Activated CD4-positive, alpha-beta T cell treated with anti-CD3 and anti-CD28 coated beads for 36 hours (primary cell): ENCODE data around the gene MT1A. TPM values are rescaled to one million over a fixed set of nuclear protein-coding genes. Genes with fewer than 3 reads are reported as not detected.
"Not testable (repeated sequence)": the region's sequence is repeated elsewhere in the genome, so short reads cannot be mapped to it uniquely, and the experiment has no call there.

Source experiments
- ATAC-seq: fragments of 200-7000 bp; cut with Tn5 transposase; one replicate; pipeline ENCODE4 v1.10.0; 2021; ENCODE audit warnings: mild to moderate bottlenecking, moderate library complexity
- CTCF ChIA-PET: fragments of 350-600 bp; sonication (Branson Sonifier 250); formaldehyde crosslinking; loops from one replicate; lab custom pipeline; 2021; ENCODE audit warnings: antibody characterized with exemption; lab: Charles Lee
- POLR2A ChIA-PET: fragments of 350-600 bp; sonication (Branson Sonifier 250); formaldehyde crosslinking; loops from one replicate; lab custom pipeline; 2021; ENCODE audit warnings: antibody characterized with exemption, inconsistent platforms; lab: Charles Lee
- DNase-seq: peaks from one replicate; pipeline ENCODE4 v3.0.0-alpha.2; 2020
- H3K27ac Mint-ChIP-seq: one replicate; pipeline ENCODE4 v1.8.0; 2021; ENCODE audit warnings: mixed read lengths
- H3K27me3 Mint-ChIP-seq: one replicate; pipeline ENCODE4 v1.8.0; 2021; ENCODE audit warnings: mixed read lengths
- H3K36me3 Mint-ChIP-seq: one replicate; pipeline ENCODE4 v1.8.0; 2021; ENCODE audit warnings: low read depth, mixed read lengths
- H3K4me1 Mint-ChIP-seq: one replicate; pipeline ENCODE4 v1.8.0; 2021; ENCODE audit warnings: mixed read lengths
- H3K4me3 Mint-ChIP-seq: one replicate; pipeline ENCODE4 v1.8.0; 2021; ENCODE audit warnings: mild to moderate bottlenecking, moderate library complexity, mixed read lengths
- H3K9me3 Mint-ChIP-seq: one replicate; pipeline ENCODE4 v1.8.0; 2021; ENCODE audit warnings: low read depth, mixed read lengths
- intact Hi-C, 2 experiments: fragments of 100-400 bp; cut with DNase I in 1 of 2; cut with micrococcal nuclease in 1 of 2; formaldehyde crosslinking; loops; one replicate each; pipeline versions ENCODE4 v1.14.2 to v1.15.1; 2022 to 2024; cut with DNase I, micrococcal nuclease
- total RNA-seq, 2 experiments: library from RNA; stranded (reverse); gene quantifications; one replicate each; pipeline ENCODE4 v1.2.3, GENCODE V29; 2021

MT1A gene
- total RNA-seq, 2 experiments from 2014 or later = 0.74 to 1.1 TPM

DNA sequence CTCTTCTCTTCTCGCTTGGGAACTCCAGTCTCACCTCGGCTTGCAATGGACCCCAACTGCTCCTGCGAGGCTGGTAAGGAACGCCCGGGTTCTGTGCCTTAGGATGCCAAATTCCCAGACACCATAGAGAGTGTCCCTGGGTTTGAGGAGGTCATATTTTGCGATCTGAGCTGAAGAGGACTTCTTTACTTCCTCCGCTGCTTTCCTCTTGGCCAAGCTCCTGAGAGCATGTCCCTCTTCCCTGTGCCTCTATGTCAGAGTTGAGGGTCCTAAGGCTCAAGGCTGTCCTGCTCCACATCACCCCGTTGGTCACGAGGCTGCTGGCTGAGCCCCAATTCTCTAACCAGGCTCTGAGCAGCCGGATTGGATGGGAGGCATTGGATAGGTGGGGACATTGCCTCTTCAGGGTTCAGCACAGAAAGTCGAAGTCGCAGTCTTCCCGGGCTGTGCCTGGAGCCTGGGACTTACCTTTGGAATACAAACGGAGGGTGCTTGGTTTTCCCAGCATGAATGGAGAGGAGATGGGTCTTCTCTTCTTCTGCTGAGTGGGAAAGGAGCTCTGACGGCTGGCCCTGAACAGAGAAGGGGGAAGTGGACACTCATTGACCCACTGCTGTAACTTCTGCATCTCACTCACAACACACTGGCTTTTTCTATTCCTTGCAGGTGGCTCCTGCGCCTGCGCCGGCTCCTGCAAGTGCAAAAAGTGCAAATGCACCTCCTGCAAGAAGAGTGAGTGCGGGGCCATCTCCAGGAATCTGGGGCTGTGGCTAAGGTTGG, 31.6 kb downstream of the MT1A start:
- no peaks in the 10 kb centered on the region for H3K9me3 Mint-ChIP-seq
- H3K4me1 Mint-ChIP-seq = peaks cover 18% of the 10 kb centered on the region
- intact Hi-C loops = loop anchor here (2.0 kb wide), 2 partner anchors 13 to 45 kb away; partner anchors contain the start of genes MT1E (in 1 of the 2) and MT1X (in 1 of the 2)
- POLR2A ChIA-PET = interaction anchor here (0.6 to 1.0 kb wide), 3 partner anchors 12 to 746 kb away, joined by 4 to 5 read pairs (median 4); partner anchors contain the start of genes MT1X and MT2A
- DNase-seq (no peak), ATAC-seq (no peak)
- H3K36me3 Mint-ChIP-seq = no peaks in the 10 kb centered on the region
- CTCF ChIA-PET = interaction anchor here (1.2 kb wide), 1 partner anchor 32 kb away, joined by 3 read pairs; no protein-coding TSS in a partner anchor
- no peak overlapping the region for H3K4me3 Mint-ChIP-seq
- H3K27ac Mint-ChIP-seq = no peak overlapping the region
- H3K27me3 Mint-ChIP-seq = peaks cover 73% of the 10 kb centered on the region

GRCh38 chr16:56670620-56670934, 32.1 kb downstream of the MT1A start:
- POLR2A ChIA-PET = no interaction called here
- intact Hi-C loops = no loop called here
- Mint-ChIP-seq H3K4me1 (peaks cover 23% of the 10 kb centered on the region), H3K36me3 (no peaks in the 10 kb centered on the region), H3K27me3 (peaks cover 76% of the 10 kb centered on the region), H3K27ac (no peak overlapping the region), H3K4me3 (no peak overlapping the region), H3K9me3 (no peaks in the 10 kb centered on the region)
- no peak for ATAC-seq
- DNase-seq = no peak
- CTCF ChIA-PET = interaction anchor here (1.2 kb wide), 1 partner anchor 32 kb away, joined by 3 read pairs; no protein-coding TSS in a partner anchor

GRCh38 chr16:56671691-56672090, 33.2 kb downstream of the MT1A start:
- H3K4me1 Mint-ChIP-seq = peaks cover 28% of the 10 kb centered on the region
- intact Hi-C loops = not testable (repeated sequence)

GRCh38 chr16:56672171-56672570, 33.7 kb downstream of the MT1A start:
- H3K36me3 Mint-ChIP-seq, DNase-seq, H3K27ac Mint-ChIP-seq, ATAC-seq, intact Hi-C loops, H3K9me3 Mint-ChIP-seq, H3K4me3 Mint-ChIP-seq: not testable (repeated sequence)
- ChIA-PET CTCF (interaction anchor here (2.3 kb wide), 1 partner anchor 30 kb away, joined by 16 read pairs; no protein-coding TSS in a partner anchor), POLR2A (interaction anchor here (0.7 kb wide), 1 partner anchor 11 kb away, joined by 3 read pairs; no protein-coding TSS in a partner anchor)
- H3K4me1 Mint-ChIP-seq = peaks cover 28% of the 10 kb centered on the region
- H3K27me3 Mint-ChIP-seq = peaks cover 64% of the 10 kb centered on the region

More at GRCh38 chr16:56671691-56672090, 33.2 kb downstream of the MT1A start:
- H3K36me3 Mint-ChIP-seq, H3K9me3 Mint-ChIP-seq, H3K27ac Mint-ChIP-seq, CTCF ChIA-PET, H3K4me3 Mint-ChIP-seq, ATAC-seq, DNase-seq, POLR2A ChIA-PET: not testable (repeated sequence)
- peaks cover 67% of the 10 kb centered on the region for H3K27me3 Mint-ChIP-seq

- intact Hi-C loops = no loop called here
- Mint-ChIP-seq H3K4me3 (no peak overlapping the region), H3K27me3 (peaks cover 57% of the 10 kb centered on the region), H3K27ac (no peak overlapping the region), H3K4me1 (peaks cover 25% of the 10 kb centered on the region), H3K36me3 (no peaks in the 10 kb centered on the region), H3K9me3 (no peaks in the 10 kb centered on the region)
- DNase-seq (no peak), ATAC-seq (peak; percentile 18)
- POLR2A ChIA-PET = interaction anchor here (0.7 kb wide), 1 partner anchor 10 kb away, joined by 3 read pairs; no protein-coding TSS in a partner anchor
- CTCF ChIA-PET = interaction anchor here (0.5 to 2.3 kb wide), 7 partner anchors 10 to 97 kb away, joined by 3 to 16 read pairs (median 4); partner anchors contain the start of gene MT1X
Observed at GRCh38 chr16:56672761-56673536, 34.5 kb downstream of the MT1A start.

DNA sequence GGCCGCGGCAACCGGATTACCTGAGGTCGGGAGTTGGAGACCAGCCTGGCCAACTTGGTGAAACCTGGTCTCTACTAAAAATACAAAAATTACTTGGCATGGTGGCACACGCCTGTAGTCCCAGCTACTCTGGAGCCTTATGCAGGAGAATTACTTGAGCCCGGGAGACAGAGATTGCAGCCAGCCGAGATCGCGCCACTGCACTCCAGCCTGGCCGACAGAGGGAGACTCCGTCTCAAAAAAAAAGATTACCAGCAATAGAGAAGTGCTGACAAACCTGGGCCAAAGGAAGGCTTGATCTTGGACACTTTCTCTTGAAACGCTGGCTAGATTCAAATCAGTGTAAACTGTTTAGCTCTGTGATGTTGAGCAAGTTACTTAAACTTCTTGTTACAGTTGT, 35.5 kb downstream of the MT1A start:
- H3K36me3 Mint-ChIP-seq = no peaks in the 10 kb centered on the region
- no peaks in the 10 kb centered on the region for H3K9me3 Mint-ChIP-seq
- peaks cover 19% of the 10 kb centered on the region for H3K4me1 Mint-ChIP-seq
- ATAC-seq (no peak), DNase-seq (peak; percentile 53)
- H3K4me3 Mint-ChIP-seq = no peak overlapping the region
- intact Hi-C loops = loop anchor here in 1 of 2 experiments (1.0 kb wide), 1 partner anchor 28 kb away; no protein-coding TSS in a partner anchor
- ChIA-PET CTCF (interaction anchor here (1.2 to 2.3 kb wide), 4 partner anchors 9 to 98 kb away, joined by 4 to 16 read pairs (median 4); partner anchors contain the start of gene MT1X), POLR2A (interaction anchor here (0.9 kb wide), 1 partner anchor 48 kb away, joined by 3 read pairs; the partner anchor contains the start of gene MT1E)
- no peak overlapping the region for H3K27ac Mint-ChIP-seq
- peaks cover 49% of the 10 kb centered on the region for H3K27me3 Mint-ChIP-seq

DNA sequence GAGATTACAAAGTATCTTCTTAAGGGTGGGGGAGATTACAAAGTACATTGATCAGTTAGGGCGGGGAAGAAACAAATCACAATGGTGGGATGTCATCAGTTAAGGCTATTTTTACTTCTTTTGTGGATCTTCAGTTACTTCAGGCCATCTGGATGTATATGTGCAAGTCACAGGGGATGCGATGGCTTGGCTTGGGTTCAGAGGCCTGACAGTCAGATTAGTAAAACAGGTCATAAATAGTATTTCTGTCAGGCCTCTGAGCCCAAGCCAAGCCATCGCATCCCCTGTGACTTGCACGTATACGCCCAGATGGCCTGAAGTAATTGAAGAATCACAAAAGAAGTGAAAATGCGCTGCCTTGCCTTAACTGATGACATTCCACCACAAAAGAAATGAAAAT, 36.1 kb downstream of the MT1A start:
- intact Hi-C loops = loop anchor here in 1 of 2 experiments (1.0 kb wide), 1 partner anchor 28 kb away; no protein-coding TSS in a partner anchor
- peaks cover 16% of the 10 kb centered on the region for H3K4me1 Mint-ChIP-seq
- not testable (repeated sequence) for ATAC-seq

GRCh38 chr16:56675685-56676210, 37.3 kb downstream of the MT1A start:
- ChIA-PET CTCF (interaction anchor here (0.7 to 1.7 kb wide), 6 partner anchors 10 to 110 kb away, joined by 3 to 11 read pairs (median 4); no protein-coding TSS in a partner anchor), POLR2A (interaction anchor here (0.5 to 1.2 kb wide), 5 partner anchors 13 to 67 kb away, joined by 3 to 8 read pairs (median 5); partner anchors contain the start of genes MT1E and MT2A)
- Mint-ChIP-seq H3K4me3 (peak overlapping the region; percentile 47), H3K27ac (peak overlapping the region; percentile 13), H3K36me3 (no peaks in the 10 kb centered on the region), H3K4me1 (peaks cover 12% of the 10 kb centered on the region), H3K27me3 (peaks cover 33% of the 10 kb centered on the region), H3K9me3 (no peaks in the 10 kb centered on the region)
- DNase-seq (peak; percentile 77), ATAC-seq (peak; percentile 60)
- intact Hi-C loops = no loop called here

More for the DNA sequence above, 36.1 kb downstream of the MT1A start:
- H3K27ac Mint-ChIP-seq, DNase-seq, H3K9me3 Mint-ChIP-seq, H3K36me3 Mint-ChIP-seq, H3K4me3 Mint-ChIP-seq: not testable (repeated sequence)
- CTCF ChIA-PET = interaction anchor here (1.6 to 2.3 kb wide), 2 partner anchors 8 to 27 kb away, joined by 4 to 16 read pairs; partner anchors contain the start of gene MT1X
- POLR2A ChIA-PET = interaction anchor here (0.9 kb wide), 1 partner anchor 49 kb away, joined by 3 read pairs; the partner anchor contains the start of gene MT1E
- H3K27me3 Mint-ChIP-seq = peaks cover 43% of the 10 kb centered on the region

DNA sequence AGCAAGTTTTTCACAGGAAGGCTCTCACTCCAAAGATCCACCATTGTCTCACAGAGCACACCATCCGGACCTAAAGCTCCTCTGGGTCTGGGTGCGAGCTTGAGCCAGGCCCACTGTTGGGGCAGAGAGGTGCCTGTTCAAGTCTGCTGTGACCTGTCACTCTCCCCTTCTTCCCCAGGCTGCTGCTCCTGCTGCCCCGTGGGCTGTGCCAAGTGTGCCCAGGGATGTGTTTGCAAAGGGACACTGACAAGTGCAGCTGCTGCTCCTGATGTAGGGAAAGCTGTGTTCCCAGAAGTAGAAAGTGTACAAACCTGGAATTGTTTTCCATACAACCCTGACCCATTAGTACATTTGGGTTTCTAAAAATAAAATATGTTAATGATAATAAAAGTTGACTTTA, 39.0 kb downstream of the MT1A start:
- CTCF ChIA-PET = interaction anchor here (0.8 to 1.3 kb wide), 2 partner anchors 9 to 100 kb away, joined by 3 read pairs; partner anchors contain the start of gene MT1G
- intact Hi-C loops = no loop called here
- DNase-seq = no peak
- Mint-ChIP-seq H3K9me3 (no peaks in the 10 kb centered on the region), H3K4me3 (no peak overlapping the region), H3K4me1 (peaks cover 21% of the 10 kb centered on the region), H3K36me3 (no peaks in the 10 kb centered on the region), H3K27me3 (peaks cover 21% of the 10 kb centered on the region), H3K27ac (no peak overlapping the region)
- ATAC-seq = no peak
- POLR2A ChIA-PET = no interaction called here

- Mint-ChIP-seq H3K4me1 (peaks cover 29% of the 10 kb centered on the region), H3K27me3 (peaks cover 12% of the 10 kb centered on the region), H3K36me3 (peaks cover 6% of the 10 kb centered on the region), H3K4me3 (no peak overlapping the region), H3K27ac (no peak overlapping the region), H3K9me3 (no peaks in the 10 kb centered on the region)
- POLR2A ChIA-PET = interaction anchor here (1.0 kb wide), 1 partner anchor 71 kb away, joined by 4 read pairs; the partner anchor contains the start of gene MT2A
- ATAC-seq (no peak), DNase-seq (no peak)
- intact Hi-C loops = no loop called here
- CTCF ChIA-PET = interaction anchor here (1.0 to 1.6 kb wide), 4 partner anchors 11 to 88 kb away, joined by 3 to 6 read pairs (median 5); no protein-coding TSS in a partner anchor
Observed at GRCh38 chr16:56679078-56679730, 40.7 kb downstream of the MT1A start.
